Activated CD4-positive, alpha-beta T cell treated with anti-CD3 and anti-CD28 coated beads for 4 hours (primary cell): Measurements from ENCODE around the gene ALOX5.
"Not testable (repeated sequence)": the region's sequence is repeated elsewhere in the genome, so short reads cannot be mapped to it uniquely, and the experiment has no call there.

Source experiments
- DNase-seq, 2 donors: peaks; one replicate each; pipeline ENCODE4 v3.0.0-alpha.2; 2020

Gene ALOX5

DNA sequence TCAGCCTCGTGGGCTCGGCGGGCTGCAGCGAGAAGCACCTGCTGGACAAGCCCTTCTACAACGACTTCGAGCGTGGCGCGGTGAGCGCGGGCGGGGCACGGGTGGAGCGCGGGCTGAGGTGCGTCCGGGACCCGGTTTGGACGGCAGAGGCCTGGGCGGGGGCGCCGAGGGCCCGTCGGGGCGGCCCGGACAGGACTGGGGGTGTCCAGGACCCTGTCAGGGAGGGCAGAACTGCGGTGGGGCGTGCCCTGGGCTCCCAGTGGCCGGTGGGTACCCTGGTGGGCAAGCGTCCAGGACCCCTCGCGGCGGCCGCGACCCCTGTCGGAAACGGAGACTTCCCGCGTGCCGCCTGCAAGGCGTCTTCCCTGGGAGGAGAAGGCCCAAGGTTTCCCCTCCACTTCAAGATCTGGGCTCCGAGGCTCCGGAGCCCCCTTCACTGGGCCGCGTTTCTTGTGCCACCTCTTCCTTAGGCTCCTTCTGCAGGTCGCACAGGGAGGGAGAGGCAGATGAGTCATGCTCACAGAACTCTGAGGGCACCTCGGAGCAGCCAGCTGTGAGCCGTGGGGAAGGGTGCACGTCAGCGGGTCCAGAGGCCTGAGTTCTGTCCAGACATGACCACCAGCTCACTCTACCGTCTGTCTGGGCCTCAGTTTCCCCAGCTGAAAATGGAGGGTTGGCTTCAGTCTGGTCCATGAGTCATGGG lies 485 bp downstream of the ALOX5 start:
- no peak for DNase-seq

DNA sequence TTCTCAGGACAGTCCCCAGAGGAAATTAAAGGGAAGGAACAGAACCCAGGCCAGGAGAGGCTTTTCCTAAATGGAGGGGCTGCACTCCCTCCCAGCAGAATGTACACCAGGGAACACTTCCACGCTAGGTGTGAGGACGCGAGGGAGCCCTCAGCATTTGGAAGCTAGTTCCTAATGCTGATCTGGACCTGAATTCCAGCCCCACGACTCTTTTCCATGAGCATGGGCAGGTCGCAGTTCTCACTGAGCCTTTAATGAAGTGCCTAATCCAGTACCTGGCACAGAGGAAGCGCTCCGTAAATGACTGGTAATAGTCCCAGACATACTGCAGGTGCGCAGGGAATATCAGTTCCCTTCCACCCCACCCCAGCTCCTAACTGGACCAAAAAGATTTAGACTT lies 1.1 kb downstream of the ALOX5 start:
- no peak for DNase-seq

DNA sequence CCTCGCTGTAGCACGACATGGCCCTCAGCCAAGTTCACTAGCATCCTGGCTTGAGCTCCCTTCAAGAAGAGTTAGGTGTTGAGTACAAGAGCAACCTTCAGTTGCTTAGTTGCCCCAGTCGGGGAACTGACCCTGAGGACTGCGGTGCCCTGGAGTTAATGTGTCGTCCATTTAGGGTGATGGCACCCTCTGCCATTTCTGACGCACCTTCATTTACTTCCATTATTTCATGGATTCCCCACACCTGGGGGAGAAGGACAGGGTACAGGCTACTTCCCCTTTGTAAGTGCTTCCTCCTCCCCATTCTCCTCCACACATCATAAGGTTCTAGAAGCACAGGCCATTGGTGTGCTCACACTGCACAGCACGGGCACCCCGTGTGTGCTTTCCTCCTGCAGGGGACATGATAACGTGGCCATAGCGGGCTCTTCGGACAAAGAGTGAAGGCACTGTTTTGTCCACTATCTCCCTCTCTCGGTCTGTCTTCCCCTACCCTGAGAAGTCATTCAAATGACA lies 1.8 kb downstream of the ALOX5 start:
- no peak for DNase-seq

DNA sequence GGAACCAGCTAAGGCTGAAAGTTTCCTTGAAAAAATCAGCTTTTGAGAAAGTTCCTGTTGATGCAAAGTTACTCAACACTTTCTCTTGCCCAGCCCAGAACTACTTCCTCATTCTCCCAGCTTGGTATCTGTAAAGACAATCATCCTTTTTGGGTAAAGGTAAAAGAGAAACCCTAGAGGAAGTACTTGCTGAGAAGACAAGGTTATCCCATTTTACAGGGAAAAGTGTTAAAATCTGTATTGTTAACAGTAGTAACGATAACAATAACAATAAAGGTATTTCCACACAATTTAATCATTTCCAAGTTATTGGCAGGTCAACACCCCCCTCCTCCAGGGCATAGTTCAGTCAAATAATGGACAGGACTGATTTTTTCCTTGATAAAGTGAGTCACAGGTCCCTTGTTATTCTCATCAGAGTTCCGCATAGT lies 2.4 kb downstream of the ALOX5 start:
- no peak for DNase-seq

DNA sequence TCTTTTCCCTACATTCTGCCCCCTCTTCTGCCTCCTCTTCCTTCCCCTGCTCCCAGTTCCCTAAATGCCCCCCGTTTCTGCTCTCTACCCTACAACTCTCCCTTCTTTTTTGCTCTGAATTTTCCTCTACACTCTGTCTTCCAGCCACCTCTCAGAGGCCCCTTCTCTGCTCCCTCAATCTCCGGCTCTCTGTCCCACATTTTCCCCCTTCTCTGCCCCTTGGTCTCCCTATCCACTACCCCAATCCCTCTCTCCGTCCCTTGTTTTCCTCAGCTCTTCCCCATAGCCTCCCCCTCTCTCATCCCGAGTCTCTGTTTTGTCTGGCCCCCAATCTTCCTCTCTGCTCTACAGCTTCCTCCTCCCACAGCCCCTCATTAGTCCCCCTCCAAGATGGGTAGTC lies 3.3 kb downstream of the ALOX5 start:
- no peak for DNase-seq

DNA sequence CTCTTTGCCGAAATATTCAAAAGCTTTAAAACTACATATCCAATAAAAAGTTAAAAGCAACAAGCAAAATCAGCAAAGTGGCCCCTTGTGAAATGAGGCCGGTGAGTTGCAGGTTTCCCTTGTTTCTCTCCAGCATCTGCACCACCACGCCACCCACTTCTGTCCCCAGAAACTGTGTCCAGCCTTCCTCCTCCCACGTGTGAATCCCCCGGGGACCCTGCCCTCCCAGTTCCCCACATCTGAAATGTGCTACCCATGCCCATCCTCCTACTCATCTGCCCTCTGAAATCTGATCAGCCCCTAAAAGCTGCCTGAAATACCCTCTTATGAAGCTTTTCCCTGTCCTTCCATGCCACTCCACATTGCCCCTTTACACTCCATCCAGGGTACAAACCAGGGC lies 3.8 kb downstream of the ALOX5 start:
- DNase-seq = no peak

DNA sequence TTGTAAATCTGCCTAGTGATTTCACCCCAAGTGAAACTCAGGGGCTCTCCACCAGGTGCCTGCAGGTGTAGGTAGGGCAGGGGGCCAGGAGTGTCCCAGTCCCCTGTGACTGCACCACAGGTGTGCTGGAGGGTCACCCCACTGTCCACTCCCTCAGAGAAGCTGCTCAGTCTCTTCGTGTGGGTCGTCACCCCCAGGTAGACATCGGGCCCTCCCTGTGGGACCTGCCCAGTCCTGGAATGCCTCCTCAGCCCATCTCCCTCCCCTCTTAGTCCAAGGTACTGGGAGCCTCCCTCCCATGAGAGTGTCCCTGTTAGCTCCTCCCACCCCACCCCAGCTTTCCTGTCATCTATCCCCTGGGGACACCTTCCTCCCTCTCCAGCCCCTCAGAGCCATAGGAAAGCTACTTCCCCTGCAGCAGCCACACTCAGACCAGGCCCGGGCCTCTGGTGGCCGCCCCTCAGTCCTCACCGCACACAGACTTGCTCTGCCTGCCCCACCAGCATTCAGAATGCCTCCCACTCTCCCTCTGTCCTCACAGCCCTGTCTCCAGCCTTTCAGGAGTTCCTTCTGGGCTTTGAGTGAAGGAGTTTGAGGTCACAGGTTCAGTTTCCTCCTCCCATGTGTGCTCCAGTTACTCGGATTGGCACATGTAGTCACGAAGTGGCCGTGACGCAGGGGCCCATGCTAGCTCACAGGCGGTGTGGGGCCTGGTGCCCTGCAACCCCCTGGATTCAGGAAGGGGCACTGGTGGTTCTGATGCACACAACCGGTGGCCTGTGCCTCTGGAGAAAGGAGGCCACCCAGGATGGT lies 5.1 kb downstream of the ALOX5 start:
- no peak for DNase-seq

DNA sequence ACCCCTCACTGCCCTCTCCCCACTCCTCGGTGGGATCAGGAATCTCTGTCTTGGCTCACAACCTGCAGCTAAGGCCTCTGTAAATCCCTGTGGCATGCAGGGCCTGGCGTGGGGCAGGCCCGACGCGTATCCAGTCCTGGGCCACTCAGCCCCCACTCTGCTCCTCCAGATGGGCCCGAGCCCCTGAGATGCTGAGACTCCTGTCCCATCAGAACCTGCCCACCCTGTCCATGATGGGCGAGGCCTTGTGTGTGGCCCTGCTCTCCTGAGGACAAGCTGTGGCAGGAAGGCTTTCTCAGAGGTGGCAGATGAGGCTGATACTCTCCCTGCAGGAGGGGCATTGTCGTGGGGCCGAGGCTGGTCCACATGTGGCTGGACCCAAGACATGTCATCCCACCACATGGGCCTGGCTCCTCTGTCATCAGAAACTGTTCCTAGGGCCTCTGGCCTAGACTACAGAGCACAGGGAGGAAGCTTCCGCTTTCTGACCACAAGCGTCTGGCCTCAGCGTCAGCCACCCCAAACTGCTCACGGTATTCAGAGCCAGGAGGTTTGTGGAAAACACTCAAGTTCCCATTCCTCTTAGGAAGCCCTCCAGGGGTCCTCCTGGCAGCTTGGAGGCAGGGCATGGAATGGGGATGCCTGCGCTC lies 6.0 kb downstream of the ALOX5 start:
- no peak for DNase-seq

DNA sequence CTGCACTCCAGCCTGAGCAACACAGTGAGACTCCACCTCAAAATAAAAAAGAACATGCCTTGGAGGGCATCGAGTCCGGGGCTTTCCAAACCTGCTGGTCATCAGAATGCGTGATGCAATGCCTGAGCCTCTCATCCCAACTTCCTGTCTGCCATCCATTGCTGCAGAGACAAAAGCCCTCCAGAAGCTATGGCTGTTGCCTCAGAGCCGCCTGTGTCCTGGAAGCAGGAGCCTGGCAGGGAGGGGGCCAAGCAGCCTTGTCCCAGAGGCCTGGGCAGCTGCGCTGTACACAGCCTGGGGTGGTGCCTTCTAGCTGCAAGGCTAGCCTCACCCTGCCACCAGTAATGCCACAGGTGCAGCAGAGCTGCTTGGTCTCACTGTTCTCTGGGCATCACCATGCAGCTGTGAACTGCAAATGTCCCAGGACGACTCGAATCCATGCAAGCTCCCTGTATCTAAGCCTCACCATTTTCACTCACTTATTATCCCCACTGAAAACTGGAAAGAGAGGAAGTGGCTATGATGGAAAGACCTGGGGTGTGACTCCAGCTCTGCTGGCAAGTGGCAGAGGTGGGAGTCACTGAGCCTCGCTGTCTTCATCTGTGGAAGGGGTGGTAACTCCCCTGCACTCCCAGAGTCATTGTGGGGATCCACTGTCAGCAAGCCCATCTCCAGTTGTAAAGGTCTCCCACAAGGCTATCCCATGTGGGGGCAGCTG lies 7.0 kb downstream of the ALOX5 start:
- no peak for DNase-seq

DNA sequence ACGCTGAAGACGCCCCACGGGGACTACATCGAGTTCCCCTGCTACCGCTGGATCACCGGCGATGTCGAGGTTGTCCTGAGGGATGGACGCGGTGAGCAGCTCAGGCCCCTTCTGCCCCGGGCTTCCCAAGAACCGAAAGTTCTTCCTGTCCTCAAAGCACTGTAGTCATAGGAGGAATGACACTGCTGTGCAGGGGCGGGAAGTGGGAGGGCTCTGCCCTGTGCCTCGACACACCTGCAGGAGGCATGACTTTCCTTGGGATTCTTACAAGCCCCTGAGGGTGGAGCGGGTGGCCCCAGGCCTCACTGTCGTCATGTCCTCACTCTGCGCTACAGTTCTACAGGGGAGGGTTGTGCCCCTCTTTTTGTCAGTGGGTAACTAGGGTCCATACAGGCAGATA lies 8.6 kb downstream of the ALOX5 start:
- no peak for DNase-seq

DNA sequence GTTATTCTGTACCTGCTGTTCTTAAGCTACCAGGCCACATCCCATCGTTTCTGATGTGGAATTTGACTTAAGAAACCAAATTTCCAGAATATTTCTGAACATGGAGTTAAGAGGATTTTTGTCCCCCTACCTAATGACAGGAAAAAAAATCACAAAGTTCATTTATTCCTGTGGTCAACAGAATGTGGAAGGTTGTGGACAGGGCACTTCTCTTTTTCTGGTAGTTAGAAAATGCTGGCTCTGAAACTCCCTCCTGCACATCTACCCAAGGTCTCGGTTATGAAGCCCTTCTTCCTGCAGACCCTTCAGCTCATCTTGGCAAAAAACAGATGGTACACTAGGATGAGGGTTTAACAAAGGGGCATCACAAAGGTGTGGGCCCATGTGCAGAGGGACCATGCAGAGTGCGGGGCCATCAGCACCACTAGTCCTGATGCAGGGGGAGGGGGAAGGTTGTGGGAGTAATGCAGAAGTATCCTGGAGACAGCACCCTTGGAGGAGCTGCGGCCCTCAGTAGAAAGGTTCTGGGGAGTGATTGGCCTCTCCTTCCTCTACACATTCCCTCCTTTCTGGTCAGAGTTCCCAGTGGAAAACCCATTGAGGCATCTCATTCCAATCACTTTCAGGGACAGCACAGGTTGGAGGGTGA lies 9.8 kb downstream of the ALOX5 start:
- no peak for DNase-seq

DNA sequence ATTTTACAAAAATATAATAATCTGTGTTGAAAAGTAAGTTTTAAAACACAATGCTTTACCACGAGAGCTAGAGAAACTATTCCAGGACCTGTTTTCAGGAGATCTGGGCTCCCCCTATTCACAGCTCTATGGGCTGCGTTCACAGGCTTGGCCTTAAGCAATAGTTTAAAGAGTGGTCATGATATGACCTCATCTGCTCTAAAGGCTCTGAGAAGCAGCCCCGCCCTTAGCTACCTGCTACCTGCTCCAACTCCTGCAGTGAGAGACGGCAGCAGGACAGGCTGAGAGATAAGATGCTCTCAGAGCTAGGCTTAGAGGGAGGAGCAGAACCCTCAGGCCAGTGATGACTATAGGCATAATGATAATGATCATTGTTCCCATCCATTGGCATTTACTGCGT lies 12.6 kb downstream of the ALOX5 start:
- no peak for DNase-seq

DNA sequence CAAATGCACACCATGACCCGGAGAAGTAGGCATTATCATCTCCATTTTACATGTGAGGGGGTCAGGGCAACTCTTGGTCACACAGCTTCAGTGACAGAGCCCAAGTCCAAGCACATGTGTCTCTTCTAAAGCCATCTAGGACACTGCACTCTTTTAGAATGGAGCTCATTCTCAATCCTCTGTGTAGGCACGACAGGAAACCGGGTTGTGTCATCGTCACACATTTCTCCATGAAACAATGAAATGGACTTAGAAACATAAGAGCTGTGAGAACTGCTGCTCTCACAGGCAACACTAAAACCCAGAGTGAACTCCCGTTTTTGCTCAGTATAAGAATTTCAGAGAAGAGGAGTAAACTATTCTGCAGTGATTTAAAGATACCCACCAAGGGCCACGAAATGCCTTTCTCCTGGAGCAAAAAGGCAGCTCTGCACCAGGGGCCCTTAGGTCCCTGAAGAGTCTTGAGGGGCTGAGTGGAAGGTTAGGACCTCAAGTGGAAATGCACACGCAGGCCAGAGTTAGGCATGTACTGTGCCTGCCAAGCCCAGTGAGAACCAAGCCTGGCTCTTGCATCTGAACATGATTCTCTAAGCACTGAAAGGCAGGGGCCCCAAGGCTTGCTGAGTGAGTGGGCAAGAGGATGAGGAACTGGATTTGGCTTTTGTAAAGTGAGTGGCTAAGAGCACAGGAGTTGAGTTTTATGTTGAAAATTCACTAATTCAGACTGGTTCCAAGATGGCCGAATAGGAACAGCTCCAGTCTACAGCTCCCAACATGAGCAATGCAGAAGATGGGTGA lies 13.3 kb downstream of the ALOX5 start:
- DNase-seq = no peak

DNA sequence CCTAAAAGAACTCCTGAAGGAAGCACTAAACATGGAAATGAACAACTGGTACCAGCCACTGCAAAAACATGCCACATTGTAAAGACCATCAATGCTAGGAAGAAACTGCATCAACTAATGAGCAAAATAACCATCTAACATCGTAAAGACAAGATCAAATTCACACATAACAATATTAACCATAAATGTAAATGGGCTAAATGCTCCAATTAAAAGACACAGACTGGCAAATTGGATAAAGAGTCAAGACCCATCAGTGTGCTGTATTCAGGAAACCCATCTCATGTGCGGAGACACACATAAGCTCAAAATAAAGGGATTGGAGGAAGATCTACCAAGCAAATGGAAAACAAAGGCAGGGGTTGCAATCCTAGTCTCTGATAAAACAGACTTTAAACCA lies 15.7 kb downstream of the ALOX5 start:
- not testable (repeated sequence) for DNase-seq

DNA sequence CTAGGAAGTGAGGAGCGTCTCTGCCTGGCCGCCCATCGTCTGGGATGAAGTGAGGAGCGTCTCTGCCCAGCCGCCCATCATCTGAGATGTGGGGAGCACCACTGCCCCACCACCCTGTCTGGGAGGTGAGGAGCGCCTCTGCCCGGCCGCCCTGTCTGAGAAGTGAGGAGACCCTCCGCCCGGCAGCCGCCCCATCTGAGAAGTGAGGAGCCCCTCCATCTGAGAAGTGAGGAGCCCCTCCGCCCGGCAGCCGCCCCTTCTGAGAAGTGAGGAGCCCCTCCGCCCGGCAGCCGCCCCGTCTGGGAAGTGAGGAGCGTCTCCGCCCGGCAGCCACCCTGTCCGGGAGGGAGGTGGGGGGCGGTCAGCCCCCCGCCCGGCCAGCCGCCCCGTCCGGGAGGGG lies 17.6 kb downstream of the ALOX5 start:
- not testable (repeated sequence) for DNase-seq

DNA sequence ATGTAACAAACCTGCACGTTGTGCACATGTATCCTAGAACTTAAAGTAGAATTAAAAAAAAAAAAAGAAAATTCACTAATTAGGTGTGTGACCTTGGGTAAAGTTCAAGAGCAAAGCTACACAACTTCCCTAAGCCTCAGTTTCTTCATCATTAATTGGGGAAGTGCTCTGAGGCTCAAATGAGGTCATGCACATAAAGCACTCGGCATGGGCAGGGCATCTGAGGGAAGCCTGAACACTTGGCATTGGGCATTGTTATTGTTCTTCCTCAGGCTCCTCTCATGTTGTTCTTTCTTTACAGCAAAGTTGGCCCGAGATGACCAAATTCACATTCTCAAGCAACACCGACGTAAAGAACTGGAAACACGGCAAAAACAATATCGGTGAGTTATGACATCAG lies 21.5 kb downstream of the ALOX5 start:
- DNase-seq = no peak

DNA sequence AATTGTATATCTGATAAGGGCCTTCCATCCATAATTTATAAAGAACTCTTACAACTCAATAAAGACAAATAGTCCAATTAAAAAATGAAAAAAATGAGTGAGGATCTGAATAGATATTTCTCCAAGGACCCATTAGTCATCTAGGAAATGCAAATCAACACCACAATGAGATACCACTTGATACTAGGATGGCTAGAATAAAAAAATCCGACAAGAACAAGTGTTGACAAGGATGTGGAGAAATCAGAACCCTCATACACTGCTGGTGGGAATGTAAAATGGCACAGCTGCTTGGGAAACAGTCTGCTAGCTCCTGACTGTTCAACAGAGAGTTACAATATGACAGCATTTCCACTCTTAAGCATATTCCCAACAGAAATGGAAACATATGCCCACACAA lies 24.6 kb downstream of the ALOX5 start:
- no peak for DNase-seq

DNA sequence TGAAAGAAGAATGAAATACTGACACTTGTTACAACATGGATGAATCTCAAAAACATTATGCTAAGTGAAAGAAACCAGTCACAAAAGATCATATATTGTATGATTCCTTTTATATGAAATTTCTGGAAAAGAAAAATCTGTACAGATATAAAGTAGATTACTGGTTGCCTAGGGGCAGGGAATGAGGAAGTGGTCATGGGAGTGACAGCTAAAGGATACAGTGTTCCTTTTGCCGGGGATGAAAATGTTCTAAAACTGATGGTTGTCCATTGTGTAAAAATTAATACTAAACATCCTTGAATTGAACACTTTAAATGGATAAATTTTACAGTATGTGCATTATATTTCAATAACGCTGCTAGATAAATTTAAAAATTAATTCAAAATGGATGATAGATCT lies 25.1 kb downstream of the ALOX5 start:
- no peak for DNase-seq

DNA sequence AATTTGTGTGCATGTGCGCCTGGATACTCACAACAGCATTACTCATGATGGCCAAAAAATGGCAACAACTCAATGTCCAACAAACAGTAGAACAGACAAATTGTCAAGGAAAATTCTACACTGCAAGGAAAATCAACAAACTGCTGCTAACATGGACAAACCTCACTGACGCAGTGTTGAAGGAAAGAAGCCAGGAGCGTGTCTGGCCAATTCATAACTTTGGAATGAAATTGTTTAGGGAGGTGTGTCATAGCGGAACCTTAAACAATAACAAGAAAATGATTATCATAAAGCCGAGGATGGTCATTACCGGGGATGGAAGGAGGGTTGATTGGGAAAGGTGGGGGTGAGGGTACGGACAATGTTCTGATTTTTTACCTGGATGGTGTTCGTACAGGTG lies 29.1 kb downstream of the ALOX5 start:
- no peak for DNase-seq

DNA sequence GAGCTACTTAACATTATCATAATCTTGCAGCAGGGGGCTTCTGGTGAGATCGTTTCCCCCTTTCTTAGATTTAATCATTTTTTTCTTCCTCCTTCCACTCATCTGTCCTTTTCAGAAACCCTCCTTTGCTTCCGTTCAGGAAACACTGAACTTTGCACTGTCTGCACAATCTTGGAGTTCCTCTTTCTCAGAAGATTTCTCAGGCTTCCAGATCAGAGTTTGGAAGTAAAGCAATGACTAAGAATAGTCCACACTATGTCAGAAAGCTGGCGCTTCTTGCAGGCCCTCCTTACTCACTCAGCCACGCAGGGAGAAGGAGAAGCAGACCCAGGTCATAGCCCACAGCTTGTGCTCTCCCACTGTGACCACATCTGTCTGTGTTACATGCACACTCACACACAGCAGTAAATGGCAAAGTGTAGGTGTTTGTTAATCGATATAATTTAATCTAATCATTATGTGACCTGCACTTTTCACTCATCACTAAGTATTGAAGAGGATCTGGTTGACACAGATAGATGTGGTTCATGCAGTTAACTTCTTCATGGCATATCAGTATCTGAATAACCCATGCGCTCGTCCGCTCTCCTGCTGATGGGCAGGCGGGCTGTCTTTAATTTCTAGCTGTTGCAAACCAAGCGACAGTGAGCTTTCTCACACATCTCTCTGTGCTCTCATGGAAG lies 30.2 kb downstream of the ALOX5 start:
- no peak for DNase-seq

DNA sequence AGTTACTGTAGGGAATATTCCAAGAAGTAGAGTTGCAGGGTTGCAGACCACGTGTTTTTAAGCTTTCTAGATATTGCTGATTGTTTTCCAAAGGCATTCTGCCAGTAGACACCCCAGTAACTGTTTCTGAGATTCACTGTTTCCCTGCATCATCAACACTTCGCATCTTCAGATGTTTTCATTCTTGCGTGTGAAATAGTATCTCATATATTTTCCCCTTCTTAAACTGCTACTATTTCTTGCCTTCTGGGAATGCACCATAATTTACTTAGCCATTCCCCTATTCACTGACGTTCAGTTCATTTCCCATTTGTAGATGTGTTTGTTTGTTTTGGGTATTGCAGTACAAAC lies 30.7 kb downstream of the ALOX5 start:
- DNase-seq = no peak
